Activated T-helper 1 cell treated with Interleukin-2 at 50 U/mL for 16 hours (primary cell): ENCODE data around the gene WNT5B.

Experiments
- DNase-seq: peaks from one replicate; pipeline ENCODE4 v3.0.0-alpha.2; 2020; ENCODE audit warnings: low read depth

Gene WNT5B

DNA sequence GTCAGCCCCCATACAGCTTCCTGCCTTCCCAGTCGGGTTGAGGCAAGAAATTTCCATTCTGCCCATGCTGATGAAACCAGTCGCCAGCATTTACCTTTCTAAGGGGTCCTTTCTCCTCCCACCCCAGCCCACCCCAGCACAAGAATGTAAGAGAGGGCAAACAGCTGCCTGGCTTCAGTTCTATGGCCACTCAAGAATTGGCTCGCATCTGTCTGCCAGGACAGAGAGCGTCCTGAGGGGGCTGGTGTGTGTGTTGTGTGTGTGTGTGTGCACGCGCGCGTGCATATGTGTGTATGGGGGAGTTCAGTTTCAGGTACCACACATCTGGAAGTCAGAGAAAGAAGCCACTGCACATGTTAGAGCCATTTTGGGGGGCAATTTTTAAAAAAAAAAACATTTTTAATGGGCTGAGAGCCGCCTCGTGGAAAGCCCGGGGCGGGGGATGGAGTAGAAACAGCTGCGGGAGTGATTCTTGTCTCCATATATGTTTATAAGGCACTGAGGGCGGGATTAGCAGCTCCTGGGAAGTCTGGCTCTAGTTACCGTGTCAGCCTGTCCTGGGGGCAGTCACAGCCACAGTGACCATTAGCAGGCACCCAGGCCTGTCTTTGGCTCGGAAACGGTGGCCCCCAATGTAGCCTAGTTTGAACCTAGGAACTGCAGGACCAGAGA, at the start of gene WNT5B:
TSS of gene WNT5B (plus strand) at position 566 of the 672 bp plus-strand sequence. CDS start 2,124 bp downstream, outside the sequence.
- no peak for DNase-seq

DNA sequence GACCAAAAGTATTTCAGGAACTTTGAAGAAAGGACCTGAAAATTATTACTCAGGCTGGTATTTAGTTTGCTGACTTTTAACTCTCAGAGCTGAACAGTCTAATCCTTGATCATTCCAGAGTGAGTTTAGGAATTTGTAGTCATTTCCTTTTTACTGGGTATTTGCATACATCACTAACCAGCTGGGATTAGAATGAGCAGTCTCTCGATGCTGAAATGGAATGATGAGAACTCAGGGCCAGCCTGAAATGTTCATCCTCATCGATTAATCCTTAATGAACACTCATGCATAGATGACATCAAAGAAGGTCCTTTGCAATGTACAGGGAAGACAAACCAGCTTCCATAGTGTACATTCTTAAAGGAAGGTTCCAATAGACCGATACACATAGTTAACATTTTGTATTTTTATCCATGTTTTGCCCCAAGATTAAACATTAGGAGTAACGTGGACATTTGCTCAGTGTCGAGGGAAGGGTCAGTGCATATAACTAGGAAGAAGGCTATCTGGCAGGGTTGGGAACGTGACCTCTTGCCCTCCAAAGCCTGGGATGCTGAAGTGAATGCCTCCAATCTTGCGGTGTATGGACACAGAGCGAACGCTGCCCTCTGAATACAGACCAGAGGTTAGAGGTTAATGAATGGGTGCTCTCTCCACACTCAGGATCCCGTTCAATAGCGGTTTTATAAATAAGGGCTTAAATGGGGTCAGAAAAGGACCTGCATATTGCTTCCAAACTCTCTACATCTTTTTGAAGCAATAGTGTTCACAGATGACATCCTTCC, 49.2 kb upstream of the WNT5B start:
- no peak for DNase-seq

DNA sequence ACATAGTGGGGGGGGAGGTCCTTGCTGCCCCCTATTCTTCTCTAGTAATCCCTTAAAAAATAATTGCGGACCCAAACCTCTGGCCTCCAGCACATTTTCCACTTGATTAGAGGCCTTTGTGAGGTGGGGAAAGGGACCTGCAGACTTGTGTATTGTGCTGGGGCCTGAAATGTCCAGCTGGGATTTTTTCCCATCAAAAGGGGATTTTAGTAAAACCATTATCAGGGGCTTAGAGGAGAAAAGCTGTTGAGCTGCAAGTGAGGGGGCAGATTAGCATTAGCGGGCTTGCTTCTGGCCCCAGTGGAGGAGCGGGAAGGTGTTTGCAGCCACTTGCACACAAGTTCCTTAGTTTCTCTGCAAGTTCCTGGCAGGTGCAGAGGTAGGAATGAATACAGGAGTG, 48.5 kb upstream of the WNT5B start:
- DNase-seq: no peak

DNA sequence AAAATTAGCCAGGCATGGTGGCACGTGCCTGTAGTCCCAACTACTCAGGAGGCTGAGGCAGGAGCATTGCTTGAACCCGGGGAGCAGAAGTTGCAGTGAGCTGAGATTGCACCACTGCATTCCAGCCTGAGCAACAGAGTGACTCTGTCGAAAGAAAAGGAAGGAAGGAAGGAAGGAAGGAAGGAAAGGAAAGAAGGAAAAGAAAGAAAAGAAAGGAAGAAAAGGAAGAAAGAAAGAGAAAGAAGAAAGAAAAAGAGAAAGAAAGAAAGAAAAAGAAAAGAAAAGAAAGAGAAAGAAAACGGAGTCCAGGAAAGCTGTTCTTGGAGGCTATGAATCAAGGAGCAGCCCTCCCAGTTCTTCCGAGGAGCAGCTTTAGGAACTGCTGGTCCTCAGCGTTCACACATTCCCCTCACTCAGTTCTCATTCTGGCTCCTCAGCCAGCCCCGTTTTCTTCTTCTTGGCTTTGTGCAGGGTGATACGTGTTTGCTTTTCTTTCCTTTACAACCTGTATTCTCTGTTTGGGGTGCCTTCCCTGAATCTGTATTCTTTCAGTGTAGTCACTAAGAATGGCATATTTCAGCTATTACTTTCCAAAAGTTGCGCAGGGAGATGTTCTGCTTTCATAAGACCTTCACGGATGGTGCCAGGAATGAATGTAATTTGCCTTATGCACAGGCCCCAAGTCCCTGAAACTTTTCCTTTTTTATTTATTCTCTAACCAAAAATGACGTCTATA, 46.9 kb upstream of the WNT5B start:
- no peak for DNase-seq

DNA sequence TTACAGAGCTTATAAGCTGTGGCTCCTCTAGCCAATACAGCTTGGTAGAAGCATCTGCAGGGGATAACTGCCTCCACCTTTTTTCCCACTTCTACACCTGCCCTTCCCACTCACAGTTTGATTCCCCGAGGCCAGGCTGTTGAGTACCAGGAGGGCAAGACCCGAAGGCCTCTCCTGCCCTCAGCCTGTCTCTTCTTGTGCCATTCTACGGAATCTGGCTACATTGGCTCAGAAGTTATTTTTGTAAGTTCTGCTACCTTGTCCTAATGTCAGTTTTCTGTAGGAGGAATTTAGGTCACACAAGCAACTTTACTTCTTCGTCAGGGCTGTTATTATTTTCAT, 46.4 kb upstream of the WNT5B start:
- no peak for DNase-seq

DNA sequence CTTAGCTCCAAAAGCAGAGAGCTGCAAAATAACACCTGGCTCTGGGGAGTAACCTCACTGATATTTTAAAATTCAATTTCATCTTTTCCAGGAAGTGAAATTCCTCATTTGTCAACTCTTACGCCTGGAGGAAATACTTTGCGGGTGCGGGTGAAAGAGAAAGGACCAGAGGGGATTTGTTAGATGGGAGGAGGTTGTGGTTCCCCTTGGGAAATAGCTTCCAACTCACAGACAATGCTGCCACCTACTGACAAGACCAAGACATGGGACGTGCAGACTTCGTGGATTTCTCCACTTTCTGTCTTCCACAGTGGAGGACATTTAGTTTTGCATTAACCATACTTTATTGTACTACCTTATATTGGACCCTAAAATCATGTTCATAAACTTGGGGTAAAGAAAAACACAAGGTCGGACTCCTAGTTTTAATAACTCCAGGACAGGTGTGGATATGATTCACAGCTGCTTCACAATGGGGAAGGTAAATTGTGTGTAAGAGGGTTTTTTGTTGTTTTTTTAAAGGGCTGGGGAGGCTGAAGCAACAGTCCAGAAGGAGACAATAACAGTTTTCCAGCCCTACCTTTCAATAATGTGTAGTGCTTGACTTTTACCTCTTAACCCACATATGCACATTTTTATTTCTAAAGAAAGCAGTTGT, 45.5 kb upstream of the WNT5B start:
- peak; percentile 29 for DNase-seq

DNA sequence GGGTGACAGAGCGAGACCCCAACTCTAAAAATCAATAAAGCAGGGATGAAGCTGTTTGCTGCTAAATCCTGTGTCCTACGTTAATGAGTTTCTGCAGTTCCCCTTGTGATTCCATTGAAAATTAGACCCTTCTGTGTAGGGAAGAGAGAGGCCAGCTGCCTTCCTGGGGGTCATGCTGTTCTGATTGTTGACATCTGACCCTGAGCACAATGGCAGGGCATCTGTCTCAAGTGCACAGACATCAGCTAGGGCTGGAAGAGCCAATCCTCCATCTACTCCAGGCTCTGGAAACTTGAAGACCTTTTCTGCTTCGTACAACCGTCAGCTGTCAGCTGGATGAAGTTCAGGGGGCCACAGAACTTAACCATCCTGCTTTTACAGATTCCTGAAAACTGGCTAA, 44.7 kb upstream of the WNT5B start:
- DNase-seq: no peak

DNA sequence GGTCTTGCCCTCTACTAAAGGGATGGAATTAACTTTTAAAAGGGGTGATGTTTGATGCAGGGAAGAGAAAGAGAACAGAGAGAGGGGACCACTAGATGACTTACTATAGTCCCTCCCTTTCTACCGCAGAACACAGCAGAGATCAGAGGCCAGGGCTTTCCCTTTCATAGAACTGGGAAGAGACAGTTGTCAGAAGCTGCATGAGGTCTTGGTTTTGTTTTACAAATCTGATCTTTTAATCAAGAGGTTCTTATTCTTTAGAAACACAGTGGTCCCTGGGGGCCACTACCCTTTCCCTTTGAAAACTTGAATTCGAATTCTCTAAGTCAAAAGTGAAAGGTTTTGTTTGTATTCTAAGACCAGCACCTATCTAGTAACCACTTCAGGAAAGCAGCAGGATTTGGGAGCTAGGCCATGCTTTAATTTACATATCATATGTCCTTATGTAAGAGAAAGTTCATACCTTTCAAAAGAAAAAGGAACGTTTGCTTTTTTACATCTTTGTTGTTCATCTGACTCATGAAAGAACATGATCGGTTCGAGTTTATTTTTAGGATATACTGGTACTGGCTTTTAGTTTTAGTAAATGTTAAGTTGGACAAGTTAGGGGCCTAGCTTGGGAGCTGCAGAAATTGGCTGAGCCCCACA, 41.0 kb upstream of the WNT5B start:
- no peak for DNase-seq

DNA sequence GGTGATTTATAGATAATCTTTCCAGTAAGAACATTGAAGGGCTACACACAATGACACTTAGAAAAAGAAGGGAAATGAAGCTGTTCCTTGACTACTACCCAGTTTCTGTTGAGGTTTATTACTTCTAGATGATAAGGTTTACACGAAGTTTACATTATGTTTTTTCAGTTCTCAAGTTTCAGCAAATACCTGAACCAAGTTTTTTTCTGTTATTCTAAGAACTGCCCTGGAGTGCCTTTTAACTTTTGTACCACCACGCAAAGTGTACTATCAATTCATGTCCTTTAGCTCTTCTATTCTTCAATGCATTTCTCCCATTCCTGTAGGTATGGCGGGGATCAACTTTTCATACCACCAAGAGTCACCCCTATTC, 40.5 kb upstream of the WNT5B start:
- no peak for DNase-seq

DNA sequence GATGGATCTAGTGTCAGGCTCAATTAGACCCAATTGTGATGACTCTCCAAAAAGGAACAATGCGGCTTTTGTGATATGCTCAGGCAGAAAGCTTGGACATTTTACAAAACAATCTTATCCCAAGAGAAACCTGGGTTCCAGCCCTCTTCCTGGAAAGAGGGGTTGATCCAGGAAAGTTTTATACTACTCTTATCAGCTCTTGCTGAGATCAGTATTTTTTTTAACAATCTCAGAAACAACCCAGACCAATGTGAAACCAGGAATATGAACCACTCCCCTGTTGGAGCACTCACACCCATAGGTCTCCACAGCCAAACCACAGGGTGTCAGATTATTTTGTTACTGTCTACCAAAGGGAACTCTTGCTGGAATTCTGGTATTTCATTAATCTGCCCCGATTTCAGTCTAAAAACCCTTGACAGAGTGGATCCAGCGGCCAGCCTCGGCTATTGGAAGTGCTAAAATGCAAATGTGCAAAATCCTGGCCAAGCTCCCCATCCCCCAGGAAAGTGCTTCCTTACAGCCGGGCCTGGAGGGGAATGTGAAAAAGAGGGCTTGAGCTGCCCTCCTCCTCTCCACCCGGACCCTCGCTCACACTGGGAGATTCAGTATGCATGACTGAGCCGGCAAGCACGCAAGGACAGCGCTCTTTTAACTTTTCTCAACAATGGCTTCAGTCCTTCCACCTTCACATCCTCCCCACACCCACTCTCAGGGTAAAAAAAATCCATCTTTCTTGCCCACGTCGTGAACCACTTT, 38.6 kb upstream of the WNT5B start:
- DNase-seq: no peak

DNA sequence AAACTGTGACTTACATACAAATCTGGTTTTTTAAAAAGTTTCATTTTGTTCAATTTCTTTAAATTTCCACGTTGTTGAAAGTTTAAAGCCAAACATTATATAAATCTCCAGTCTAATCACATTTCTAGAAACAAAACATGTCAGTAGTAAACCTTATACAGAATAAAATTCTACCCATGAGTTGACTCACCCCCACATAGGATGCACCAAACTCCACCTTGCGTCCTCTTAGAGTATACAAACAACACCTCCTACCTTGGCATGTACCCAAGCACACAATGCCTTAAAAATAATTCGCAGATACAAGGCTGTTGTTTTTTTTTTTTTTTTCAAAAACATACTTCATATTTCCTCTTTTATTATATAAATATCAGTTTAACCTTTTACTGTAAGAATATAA, 38.0 kb upstream of the WNT5B start:
- DNase-seq: no peak

DNA sequence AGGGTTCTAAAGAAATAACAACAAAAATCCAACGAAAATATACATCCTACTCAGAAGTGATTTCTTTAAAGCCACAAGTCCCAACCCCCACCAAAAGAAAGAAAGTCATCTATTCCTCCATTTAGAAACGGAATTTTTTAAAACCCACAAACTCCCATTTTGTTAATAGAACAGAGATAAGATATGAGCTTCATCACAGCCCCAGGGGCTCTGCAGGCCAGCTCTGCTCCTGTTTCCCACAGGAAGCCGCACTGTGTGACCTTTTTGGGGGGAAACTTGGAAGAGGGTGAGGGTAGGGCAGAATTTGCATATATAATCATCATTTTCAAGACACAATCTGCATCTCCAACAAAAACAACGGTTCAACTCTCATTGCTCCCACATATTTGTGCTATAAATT, 37.5 kb upstream of the WNT5B start:
- no peak for DNase-seq

DNA sequence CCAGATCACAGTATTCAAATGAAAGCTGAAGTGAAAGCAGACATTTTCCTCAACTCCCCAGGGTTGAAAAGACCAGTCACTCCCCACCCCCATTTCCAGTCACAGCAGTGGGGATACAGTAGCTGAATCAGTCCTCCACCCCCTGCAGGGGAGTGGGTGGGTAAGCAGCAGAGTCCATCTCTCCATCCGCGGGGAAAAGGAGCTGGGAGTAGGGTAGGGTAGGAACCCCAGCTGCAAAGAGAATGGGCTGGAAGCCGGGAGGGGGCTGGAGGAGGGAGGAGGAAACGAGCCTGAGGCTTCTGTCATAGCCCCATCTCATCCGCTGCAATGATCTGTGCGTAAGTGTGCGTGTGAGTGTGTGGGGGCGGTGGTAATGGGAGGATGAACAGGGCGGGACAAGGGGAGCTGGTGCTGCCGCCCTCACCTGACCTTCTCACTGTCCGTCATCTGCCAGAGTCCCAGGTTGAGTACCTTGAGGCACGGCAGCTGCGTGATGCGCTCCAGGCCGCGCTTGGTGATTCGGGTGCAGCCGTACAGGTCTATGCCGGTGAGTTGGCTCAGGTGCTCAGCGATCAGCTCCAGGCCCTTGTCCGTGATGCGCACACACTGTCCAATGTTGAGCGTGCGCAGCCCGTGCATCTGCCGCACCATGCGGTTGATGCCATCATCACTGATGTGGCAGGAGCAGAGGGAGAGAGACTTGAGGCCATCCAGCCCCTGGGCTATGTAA, 36.4 kb upstream of the WNT5B start:
- DNase-seq: peak; percentile 36

DNA sequence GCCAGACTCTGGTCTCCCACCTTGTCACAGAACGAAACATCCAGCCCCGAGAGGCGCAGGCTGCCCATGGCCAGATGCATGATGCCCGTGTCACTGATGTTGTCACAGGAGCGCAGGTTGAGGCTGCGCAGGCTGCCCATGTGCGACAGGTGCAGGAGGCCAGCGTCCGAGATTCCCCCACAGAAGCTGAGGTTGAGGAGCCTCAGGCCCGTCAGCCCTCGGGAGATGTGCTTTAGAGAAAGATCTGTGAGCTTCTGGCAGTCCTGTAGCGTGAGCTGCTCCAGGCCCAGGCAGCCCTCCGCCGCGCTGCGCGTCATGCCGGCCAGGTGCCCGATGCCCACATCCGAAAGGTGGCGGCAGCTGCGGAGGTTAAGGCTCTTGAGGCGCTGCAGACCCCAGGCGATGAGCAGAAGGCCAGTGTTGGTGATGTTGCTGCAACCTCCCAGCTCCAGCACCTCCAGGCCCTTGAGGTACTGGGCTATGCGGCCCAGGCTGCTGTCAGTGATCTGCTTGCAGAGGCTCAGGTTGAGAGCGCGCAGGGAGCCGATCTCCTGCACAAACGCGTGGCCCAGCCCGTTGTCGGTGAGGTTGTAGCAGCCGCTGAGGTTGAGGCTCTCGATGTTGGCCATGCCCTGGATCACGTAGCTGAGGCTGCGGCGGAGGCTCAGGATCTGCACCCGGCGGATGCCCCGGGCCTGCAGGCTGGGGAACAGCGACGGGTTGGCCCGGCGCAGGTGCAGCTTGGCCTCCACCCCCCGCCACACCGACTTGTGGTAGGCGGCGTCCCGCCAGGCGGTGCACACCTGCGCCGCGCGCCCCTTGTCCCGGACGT, 35.6 kb upstream of the WNT5B start:
- DNase-seq: peak; percentile 42

DNA sequence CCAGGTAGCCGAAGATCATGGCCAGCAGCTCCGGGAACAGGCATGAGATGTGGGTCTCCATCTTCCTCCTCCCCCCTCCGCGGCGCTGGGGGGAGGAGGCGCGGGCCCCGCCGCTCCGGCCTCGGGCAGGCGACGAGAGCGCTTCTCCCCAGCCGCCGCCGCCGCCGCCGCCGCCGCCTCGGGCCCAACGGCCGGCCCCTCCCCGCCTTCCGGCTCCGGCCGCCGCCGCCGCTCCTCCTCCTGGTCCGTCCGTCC, 35.1 kb upstream of the WNT5B start:
- DNase-seq: no peak

DNA sequence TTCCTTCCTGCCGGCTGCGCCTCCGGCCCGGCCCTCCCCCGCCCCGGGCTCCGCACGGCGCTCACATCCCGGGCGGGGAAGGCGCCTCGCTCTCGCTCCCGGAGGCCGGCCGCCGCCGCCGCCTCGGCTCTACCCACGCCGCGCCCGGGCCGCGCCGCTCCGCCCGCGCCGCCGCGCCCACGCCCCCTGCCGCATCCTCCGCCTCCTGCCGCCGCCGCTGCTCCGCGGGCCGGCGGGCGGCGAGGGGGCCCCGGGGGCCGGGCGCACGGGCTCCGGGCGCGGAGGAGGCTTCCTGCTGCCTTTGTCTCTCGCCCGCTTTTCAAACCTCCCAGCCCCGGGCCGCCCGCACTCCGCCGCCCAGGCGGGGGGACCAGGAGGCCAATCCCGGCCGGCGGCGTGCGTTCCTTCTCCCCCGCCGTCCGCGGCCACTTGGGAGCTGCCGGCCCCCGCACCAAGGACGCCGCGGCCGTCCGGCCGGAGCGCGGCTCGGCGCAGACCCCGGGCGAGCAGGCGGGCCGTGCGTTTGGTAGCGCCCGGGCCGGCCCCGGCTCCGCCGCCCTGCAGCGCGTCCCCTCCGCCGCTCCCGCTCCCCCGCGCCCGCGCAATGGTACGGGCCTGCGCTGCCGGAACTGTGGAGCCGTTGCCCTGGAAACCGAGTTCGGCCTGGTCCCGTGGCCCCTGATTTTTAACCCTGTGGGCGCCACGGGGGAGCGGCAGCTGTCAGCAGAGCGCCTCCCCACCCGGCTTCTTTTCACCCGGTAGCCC, 34.6 kb upstream of the WNT5B start, which contains the start of gene FBXL14:
TSS of gene FBXL14 (minus strand) at position 321 of the 765 bp plus-strand sequence. CDS start 515 bp downstream, outside the sequence.
- peak; percentile 86 for DNase-seq

DNA sequence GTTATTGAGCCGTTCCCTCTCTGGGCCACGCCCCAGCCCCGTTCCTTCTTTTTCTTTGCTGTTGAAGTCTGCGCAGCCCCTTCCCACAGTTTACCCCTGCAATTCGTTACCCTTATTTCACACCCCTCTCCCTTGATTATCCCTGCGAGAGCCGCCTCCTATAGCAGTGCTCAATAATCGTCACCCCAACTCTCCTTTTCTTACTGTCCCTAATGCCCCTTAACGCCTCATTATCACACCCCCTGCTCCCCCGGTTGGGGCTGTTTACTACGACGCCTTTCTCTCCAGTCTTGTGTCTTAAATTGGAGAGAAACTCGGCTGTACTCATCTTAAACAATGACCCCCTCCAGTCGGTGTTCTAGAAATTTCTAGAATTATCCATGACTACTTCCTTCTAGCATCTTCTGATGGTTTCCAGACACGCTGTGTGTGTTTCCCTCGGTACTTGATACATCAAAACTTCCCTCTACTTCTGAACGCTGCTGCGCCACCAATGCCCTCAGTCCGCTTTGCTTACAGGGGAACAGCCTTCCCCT, 33.9 kb upstream of the WNT5B start:
- DNase-seq: no peak

DNA sequence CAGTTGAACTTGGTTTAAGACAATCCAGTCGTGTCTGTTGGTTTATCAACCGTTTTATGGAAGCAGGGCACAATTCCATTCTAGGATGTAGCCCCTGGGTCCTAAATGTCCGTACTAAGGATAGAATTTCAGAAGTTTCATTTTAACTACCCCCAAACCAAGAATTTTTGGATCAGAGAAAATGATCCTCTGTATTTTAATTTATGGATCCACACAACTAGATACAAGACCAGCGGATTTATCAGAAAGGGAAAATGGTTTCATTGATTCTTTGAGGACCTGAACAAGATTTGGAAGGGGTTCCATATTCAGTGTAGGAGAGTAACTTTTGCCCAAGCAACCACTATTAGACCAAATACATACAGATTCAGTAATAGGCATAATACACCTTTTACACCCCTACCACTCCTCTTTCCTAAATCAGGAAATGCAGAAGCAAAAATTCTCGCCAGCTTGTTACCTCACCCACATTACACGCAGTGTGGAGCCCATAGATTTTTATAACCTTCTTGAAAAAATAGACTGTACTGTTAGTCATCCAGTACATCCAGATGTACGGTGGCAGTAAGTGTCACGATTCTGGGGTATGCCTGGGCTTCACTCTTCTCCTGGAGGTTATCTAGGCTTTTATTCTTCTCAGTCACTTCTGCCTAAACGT, 33.2 kb upstream of the WNT5B start:
- DNase-seq: no peak
